Calu3 (cell line): Measurements from ENCODE around the gene TRIAP1. TPM values are rescaled to one million over a fixed set of nuclear protein-coding genes. Genes with fewer than 3 reads are reported as not detected.
A peak's percentile ranks its signal among the peaks of the same experiment; 100 is the strongest.

ENCODE experiments used
- BruUV-seq: library from RNA; stranded (reverse); fragments of 400-500 nt; replicated peaks from 2 replicates; lab custom pipeline; 2021; lab: Mats Ljungman, UMichigan
- CTCF ChIA-PET: fragments of 300-600 bp; sonication (Branson Sonifier 250); formaldehyde crosslinking; loops from one replicate; lab custom pipeline; 2022; ENCODE audit warnings: antibody characterized with exemption; lab: Charles Lee
- DNase-seq: peaks from one replicate; pipeline ENCODE4 v3.0.0; 2022
- H3K27ac Mint-ChIP-seq: one replicate; pipeline ENCODE4 v1.8.0; 2022; ENCODE audit warnings: mixed read lengths; ENCODE audit not compliant: unreplicated experiment
- H3K27me3 Mint-ChIP-seq: one replicate; pipeline ENCODE4 v1.8.0; 2022; ENCODE audit warnings: mixed read lengths; ENCODE audit not compliant: unreplicated experiment
- H3K36me3 Mint-ChIP-seq: one replicate; pipeline ENCODE4 v1.8.0; 2022; ENCODE audit warnings: mild to moderate bottlenecking, moderate library complexity, mixed read lengths; ENCODE audit not compliant: insufficient read depth, unreplicated experiment
- H3K4me1 Mint-ChIP-seq: one replicate; pipeline ENCODE4 v1.8.0; 2022; ENCODE audit warnings: mild to moderate bottlenecking, low read depth, mixed read lengths; ENCODE audit not compliant: unreplicated experiment
- H3K4me3 Mint-ChIP-seq: one replicate; pipeline ENCODE4 v1.8.0; 2022; ENCODE audit warnings: mild to moderate bottlenecking, low read depth, moderate library complexity, mixed read lengths; ENCODE audit not compliant: unreplicated experiment
- H3K9me3 Mint-ChIP-seq: one replicate; pipeline ENCODE4 v1.8.0; 2022; ENCODE audit warnings: low read depth, mixed read lengths; ENCODE audit not compliant: unreplicated experiment
- intact Hi-C: fragments of 100-400 bp; cut with micrococcal nuclease; formaldehyde crosslinking; loops from one replicate; pipeline ENCODE4 v1.10.0; 2022; ENCODE audit not compliant: unreplicated experiment
- total RNA-seq: library from RNA; stranded (reverse); gene quantifications from 2 replicates; pipeline ENCODE4 v1.2.3, GENCODE V29; 2022
- TF ChIP-seq, protein P1 (sequence below): fragments of 200-600 bp; IDR thresholded peaks from one replicate; pipeline ENCODE4 v1.8.0; 2022; ENCODE audit warnings: antibody characterized with exemption; ENCODE audit not compliant: unreplicated experiment

Gene TRIAP1
- total RNA-seq, 1 experiment from 2014 or later, result 29.4 TPM

DNA sequence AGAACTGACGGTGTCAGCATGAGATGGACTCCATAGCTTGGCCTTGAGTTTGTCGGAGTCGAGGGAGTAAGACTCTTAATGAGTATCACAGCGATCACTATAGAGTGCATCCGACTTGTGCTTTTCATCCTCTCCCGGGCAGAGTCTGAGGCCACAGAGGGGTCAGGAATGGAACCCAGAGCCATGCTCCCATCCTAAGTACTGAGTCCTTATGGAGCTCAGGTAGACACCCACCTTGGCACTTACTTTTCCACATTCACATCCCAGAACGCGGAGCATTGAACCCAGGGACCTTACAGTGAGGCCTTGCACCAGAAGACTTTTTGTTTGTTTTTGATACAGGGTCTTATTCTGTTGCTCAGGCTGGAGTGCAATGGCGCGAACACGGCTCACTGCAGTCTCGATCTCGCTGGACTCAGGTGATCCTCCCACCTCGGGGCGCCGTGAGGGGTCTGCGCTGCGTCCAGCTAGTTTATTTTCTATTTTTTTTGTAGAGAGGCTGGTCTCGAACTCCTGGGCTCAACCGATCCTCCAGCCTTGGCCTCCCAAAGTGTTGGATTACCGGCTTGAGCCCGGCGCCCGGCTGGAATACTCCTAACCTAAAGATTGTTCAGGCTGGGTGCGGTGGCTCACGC, 24.1 kb upstream of the TRIAP1 start:
- CTCF ChIA-PET, result interaction anchor here (1.4 to 2.4 kb wide), 4 partner anchors 9 to 59 kb away, joined by 4 to 11 read pairs (median 6); partner anchors contain the start of genes COQ5, COX6A1 and DYNLL1
- Mint-ChIP-seq H3K27ac (peak overlapping the region; percentile 62), H3K36me3 (peaks cover 54% of the 10 kb centered on the region), H3K9me3 (no peaks in the 10 kb centered on the region), H3K27me3 (no peaks in the 10 kb centered on the region), H3K4me1 (peaks cover 51% of the 10 kb centered on the region), H3K4me3 (peak overlapping the region; percentile 95)
- no peak for DNase-seq
- TF ChIP-seq, protein P1, sequence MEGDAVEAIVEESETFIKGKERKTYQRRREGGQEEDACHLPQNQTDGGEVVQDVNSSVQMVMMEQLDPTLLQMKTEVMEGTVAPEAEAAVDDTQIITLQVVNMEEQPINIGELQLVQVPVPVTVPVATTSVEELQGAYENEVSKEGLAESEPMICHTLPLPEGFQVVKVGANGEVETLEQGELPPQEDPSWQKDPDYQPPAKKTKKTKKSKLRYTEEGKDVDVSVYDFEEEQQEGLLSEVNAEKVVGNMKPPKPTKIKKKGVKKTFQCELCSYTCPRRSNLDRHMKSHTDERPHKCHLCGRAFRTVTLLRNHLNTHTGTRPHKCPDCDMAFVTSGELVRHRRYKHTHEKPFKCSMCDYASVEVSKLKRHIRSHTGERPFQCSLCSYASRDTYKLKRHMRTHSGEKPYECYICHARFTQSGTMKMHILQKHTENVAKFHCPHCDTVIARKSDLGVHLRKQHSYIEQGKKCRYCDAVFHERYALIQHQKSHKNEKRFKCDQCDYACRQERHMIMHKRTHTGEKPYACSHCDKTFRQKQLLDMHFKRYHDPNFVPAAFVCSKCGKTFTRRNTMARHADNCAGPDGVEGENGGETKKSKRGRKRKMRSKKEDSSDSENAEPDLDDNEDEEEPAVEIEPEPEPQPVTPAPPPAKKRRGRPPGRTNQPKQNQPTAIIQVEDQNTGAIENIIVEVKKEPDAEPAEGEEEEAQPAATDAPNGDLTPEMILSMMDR, result no peak
- TSS peak; percentile 24 for BruUV-seq
- intact Hi-C loops, result no loop called here

DNA sequence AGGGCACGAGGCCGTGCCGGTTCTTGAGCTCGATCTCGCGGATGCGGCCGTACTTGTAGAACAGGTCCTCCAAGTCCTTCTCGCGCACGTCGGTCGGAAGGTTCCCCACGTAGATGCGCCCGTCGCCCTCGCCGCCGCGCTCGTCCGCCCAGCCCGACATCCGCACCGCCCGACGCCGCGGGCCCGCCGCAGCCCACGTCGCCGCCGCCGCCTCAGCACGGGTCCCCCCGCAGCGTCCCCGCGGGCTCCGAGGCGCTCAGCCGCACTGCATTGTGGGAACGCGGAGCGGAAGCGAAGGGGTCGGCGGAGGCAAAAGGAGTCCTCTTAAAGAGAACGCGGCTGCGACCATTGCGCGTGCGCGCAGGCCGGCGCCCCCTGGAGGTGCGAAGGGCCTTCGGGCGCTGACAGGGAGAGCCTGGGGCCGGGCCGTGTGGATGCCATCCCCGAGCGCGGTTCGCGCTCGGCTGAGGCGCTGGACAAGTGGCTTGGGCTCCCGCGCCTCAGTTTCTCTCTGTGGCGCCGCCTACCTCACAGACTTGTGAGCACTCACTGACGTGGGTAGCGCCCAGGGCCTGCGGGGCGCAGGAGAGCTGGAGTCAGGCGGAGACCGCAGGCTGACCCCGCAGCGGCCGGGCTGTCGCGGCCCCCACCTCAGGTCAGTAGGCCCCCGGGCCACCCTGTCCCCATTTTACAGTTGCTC, 23.4 kb upstream of the TRIAP1 start, which contains the start of gene SRSF9:
SRSF9 (minus strand) TSS at position 299 of the 700 bp plus-strand sequence; CDS start at position 160, 139 bp downstream.
- H3K4me1 Mint-ChIP-seq, result peaks cover 49% of the 10 kb centered on the region
- H3K4me3 Mint-ChIP-seq, result peak within 1 kb of the TSS; percentile 95
- peak; percentile 98 for DNase-seq
- H3K9me3 Mint-ChIP-seq, result no peaks in the 10 kb centered on the region
- TF ChIP-seq, protein P1, result peak; percentile 93
- peak within 1 kb of the TSS; percentile 62 for H3K27ac Mint-ChIP-seq
- H3K36me3 Mint-ChIP-seq, result peaks cover 60% of the 10 kb centered on the region
- intact Hi-C loops, result loop anchor here (2.0 kb wide), 1 partner anchor 23 kb away; the partner anchor contains the start of genes GATC and TRIAP1
- no TSS peak for BruUV-seq
- no peaks in the 10 kb centered on the region for H3K27me3 Mint-ChIP-seq
- CTCF ChIA-PET, result interaction anchor here (1.4 to 2.4 kb wide), 4 partner anchors 10 to 59 kb away, joined by 4 to 11 read pairs (median 6); partner anchors contain the start of genes COQ5, COX6A1 and DYNLL1

DNA sequence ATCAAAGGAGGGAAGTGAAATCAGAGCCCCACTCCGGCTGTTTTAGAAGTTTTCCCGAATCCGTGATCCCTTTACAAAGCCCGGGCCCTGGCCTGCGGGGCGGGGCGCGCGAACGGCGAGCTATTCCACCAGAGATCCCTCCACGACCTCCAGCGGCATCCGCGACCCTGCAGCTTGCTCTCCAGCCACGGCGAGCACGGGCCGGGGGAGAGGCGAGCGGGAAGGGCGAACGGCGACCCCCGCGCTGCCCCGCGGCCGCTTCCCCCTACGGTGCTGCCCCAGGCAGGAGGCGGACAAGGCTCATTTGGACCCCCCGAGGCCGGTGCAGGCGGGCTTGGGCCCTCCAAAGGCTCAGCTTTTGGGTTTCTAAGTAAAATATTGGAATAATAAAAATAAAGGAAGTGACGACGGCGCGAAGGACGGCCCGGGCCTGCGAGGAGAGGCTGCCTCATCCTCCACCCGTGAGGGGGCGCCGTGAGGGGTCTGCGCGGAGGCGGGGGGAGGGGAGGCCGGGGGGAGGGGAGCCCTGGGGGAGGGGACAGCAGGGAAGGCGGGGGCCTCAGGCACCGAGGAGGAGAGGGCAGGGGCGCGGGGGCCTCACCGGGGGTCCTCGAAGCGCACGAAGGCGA, 22.8 kb upstream of the TRIAP1 start:
- no TSS peak for BruUV-seq
- peak; percentile 33 for DNase-seq
- Mint-ChIP-seq H3K27ac (peak overlapping the region; percentile 62), H3K27me3 (no peaks in the 10 kb centered on the region), H3K4me3 (peak overlapping the region; percentile 95), H3K9me3 (no peaks in the 10 kb centered on the region), H3K36me3 (peaks cover 67% of the 10 kb centered on the region), H3K4me1 (peaks cover 48% of the 10 kb centered on the region)
- CTCF ChIA-PET, result interaction anchor here (0.7 to 2.4 kb wide), 6 partner anchors 10 to 229 kb away, joined by 3 to 11 read pairs (median 4); partner anchors contain the start of genes COX6A1 and DYNLL1
- TF ChIP-seq, protein P1, result no peak
- intact Hi-C loops, result loop anchor here (2.0 kb wide), 1 partner anchor 22 kb away; the partner anchor contains the start of genes GATC and TRIAP1

DNA sequence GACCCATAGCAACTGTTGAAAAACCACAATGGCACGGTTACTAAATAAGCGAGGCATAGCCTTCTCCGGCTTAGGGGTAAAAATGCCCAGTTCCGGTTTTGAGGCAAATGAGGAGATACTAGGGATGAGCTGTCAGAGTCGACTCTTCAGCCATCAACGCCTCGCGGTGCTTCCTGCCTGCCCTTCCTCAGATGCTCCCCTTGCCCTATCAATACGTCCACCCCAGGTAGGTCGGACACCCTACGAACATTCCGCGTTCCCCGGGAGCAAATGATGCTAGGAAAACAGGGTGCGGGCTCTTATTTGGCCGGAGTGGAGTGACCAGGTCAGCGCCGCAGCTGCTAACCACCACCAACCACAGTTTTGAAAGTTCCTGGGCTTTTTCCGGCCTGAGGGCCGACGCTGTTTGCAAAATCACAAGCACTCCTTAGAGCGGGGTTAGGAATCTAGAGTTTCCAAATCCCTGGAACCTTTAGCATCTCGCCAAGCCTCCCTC, 22.2 kb upstream of the TRIAP1 start:
- peak overlapping the region; percentile 95 for H3K4me3 Mint-ChIP-seq
- BruUV-seq, result TSS peak; percentile 39
- intact Hi-C loops, result loop anchor here (2.0 kb wide), 1 partner anchor 22 kb away; the partner anchor contains the start of genes GATC and TRIAP1
- H3K9me3 Mint-ChIP-seq, result no peaks in the 10 kb centered on the region
- peaks cover 68% of the 10 kb centered on the region for H3K36me3 Mint-ChIP-seq
- CTCF ChIA-PET, result interaction anchor here (0.5 to 2.4 kb wide), 7 partner anchors 11 to 228 kb away, joined by 3 to 11 read pairs (median 5); partner anchors contain the start of genes COX6A1 and DYNLL1
- peak; percentile 32 for DNase-seq
- H3K4me1 Mint-ChIP-seq, result peaks cover 42% of the 10 kb centered on the region
- peak overlapping the region; percentile 62 for H3K27ac Mint-ChIP-seq
- H3K27me3 Mint-ChIP-seq, result no peaks in the 10 kb centered on the region
- TF ChIP-seq, protein P1, result no peak
